Activated CD8-positive, alpha-beta T cell treated with anti-CD3 and anti-CD28 coated beads for 36 hours (primary cell): ENCODE data around the gene PPP2R2C. TPM values are rescaled to one million over a fixed set of nuclear protein-coding genes. Genes with fewer than 3 reads are reported as not detected.

Source experiments
- ATAC-seq: fragments of 200-7000 bp; cut with Tn5 transposase; one replicate; pipeline ENCODE4 v1.10.0; 2021; ENCODE audit warnings: mild to moderate bottlenecking, moderate library complexity
- CTCF ChIA-PET: fragments of 350-600 bp; sonication (Branson Sonifier 250); formaldehyde crosslinking; loops from one replicate; lab custom pipeline; 2021; ENCODE audit warnings: antibody characterized with exemption; lab: Charles Lee
- POLR2A ChIA-PET: fragments of 350-600 bp; sonication (Branson Sonifier 250); formaldehyde crosslinking; loops from one replicate; lab custom pipeline; 2021; ENCODE audit warnings: antibody characterized with exemption; lab: Charles Lee
- DNase-seq: peaks from one replicate; pipeline ENCODE4 v3.0.0-alpha.2; 2020
- H3K27ac Mint-ChIP-seq: one replicate; pipeline ENCODE4 v1.8.0; 2021; ENCODE audit warnings: mild to moderate bottlenecking, mixed read lengths
- H3K27me3 Mint-ChIP-seq: one replicate; pipeline ENCODE4 v1.8.0; 2021; ENCODE audit warnings: mixed read lengths
- H3K36me3 Mint-ChIP-seq: one replicate; pipeline ENCODE4 v1.8.0; 2021; ENCODE audit warnings: low read depth, mixed read lengths
- H3K4me1 Mint-ChIP-seq: one replicate; pipeline ENCODE4 v1.8.0; 2021; ENCODE audit warnings: low read depth, mixed read lengths
- H3K4me3 Mint-ChIP-seq: one replicate; pipeline ENCODE4 v1.8.0; 2021; ENCODE audit warnings: mild to moderate bottlenecking, moderate library complexity, mixed read lengths
- H3K9me3 Mint-ChIP-seq: one replicate; pipeline ENCODE4 v1.8.0; 2021; ENCODE audit warnings: mixed read lengths
- CTCF ChIP-seq: fragments of 200-600 bp; IDR thresholded peaks from one replicate; pipeline ENCODE4 v1.8.0; 2022; ENCODE audit warnings: antibody characterized with exemption, mild to moderate bottlenecking
- intact Hi-C: fragments of 100-400 bp; cut with micrococcal nuclease; formaldehyde crosslinking; loops from one replicate; pipeline ENCODE4 v1.10.0; 2022
- total RNA-seq, 2 experiments: library from RNA; stranded (reverse); gene quantifications; one replicate each; pipeline ENCODE4 v1.2.3, GENCODE V29; 2021

The PPP2R2C gene
- total RNA-seq, 2 experiments from 2014 or later = not detected

DNA sequence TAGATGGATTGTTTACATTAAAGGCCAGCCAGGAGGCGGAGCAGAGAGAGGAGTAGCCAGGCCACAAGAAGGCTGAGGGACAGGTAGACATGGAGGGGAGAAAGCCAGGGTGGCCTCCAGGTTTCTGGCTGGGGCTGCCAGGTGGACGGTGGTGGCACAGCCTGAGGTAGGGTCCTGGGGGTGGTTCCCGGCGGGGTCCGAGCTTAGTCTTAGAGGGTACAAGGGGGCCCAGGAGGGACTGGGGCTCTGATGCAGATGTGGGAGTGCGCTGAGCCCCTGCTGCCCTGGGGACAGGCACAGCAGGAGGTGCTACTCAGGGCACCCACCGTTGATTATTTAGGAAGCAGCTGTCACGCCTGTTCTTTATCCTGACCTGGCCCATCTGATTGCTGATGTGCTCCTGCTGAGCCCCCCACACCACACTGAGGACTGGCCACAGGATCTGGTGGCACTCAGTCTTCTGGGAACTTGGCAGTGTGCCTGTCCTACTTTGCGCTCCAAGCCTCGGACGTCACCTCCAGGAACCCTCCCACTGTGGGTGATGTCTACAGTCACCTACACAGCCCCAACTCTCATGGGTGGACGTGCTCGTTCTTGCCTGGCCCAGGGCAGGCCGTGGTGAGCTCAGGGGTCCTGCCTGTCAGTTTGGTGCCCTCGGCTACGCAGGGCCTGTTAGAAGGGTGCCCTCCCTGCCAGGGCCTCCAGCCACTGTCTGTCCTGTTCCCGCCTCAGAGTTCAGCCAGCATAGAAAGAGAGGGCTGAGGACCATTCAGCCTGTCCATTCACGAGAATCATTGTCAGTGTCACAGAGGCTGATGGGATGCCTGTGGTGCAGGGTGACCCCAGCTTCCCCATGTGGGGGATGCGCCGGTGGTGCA, 190.7 kb downstream of the PPP2R2C start:
- ChIA-PET CTCF (no interaction called here), POLR2A (no interaction called here)
- Mint-ChIP-seq H3K4me3 (no peak overlapping the region), H3K27me3 (no peaks in the 10 kb centered on the region), H3K36me3 (no peaks in the 10 kb centered on the region), H3K9me3 (no peaks in the 10 kb centered on the region), H3K4me1 (peaks cover 13% of the 10 kb centered on the region), H3K27ac (no peak overlapping the region)
- intact Hi-C loops = no loop called here
- ATAC-seq (no peak), DNase-seq (no peak)
- TF ChIP-seq CTCF = no peak

DNA sequence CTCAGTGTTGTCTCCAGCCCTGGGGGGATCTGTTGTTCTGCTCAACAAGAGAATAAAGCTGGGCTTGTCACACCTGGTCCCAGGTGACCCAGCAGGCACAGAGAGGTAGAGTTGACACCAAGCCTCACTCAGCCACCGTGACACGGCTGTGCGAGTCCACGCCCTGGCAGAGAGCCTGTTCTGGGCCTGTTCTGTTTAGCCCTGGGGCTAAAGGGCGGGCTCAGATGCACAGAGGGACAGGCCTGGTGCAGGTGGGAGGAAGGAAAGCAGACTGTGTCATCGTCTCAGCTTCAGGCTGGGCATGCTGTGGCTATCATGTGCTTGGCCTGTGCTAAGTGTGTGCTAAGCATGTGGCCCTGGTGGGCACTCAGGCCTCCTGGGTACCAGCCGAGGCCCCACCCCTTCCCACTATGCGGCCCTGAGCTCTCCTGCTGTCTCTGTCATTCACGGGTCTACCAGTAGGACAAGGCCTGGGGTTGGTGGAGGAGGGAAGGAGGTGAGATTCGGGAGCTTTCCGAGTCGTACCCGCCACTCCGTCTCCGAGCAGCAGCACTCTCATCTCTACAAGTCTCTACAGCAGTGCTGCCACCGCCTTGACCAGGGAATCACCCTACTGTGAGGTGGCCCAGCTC, 191.9 kb downstream of the PPP2R2C start:
- peaks cover 13% of the 10 kb centered on the region for H3K4me1 Mint-ChIP-seq
- H3K9me3 Mint-ChIP-seq = no peaks in the 10 kb centered on the region
- H3K36me3 Mint-ChIP-seq = no peaks in the 10 kb centered on the region
- no peak for DNase-seq
- POLR2A ChIA-PET = no interaction called here
- H3K4me3 Mint-ChIP-seq = no peak overlapping the region
- no peaks in the 10 kb centered on the region for H3K27me3 Mint-ChIP-seq
- CTCF ChIA-PET = interaction anchor here (1.0 to 1.1 kb wide), 2 partner anchors 31 to 47 kb away, joined by 3 read pairs; no protein-coding TSS in a partner anchor
- no peak for TF ChIP-seq CTCF
- H3K27ac Mint-ChIP-seq = no peak overlapping the region
- intact Hi-C loops = no loop called here
- ATAC-seq = no peak

- intact Hi-C loops = no loop called here
- ChIA-PET CTCF (interaction anchor here (1.0 to 1.1 kb wide), 2 partner anchors 30 to 47 kb away, joined by 3 read pairs; no protein-coding TSS in a partner anchor), POLR2A (interaction anchor here (1.9 kb wide), 1 partner anchor 10 kb away, joined by 7 read pairs; the partner anchor contains the start of gene WFS1)
- H3K4me1 Mint-ChIP-seq = peaks cover 13% of the 10 kb centered on the region
- DNase-seq (no peak), ATAC-seq (no peak)
- no peaks in the 10 kb centered on the region for H3K27me3 Mint-ChIP-seq
- no peaks in the 10 kb centered on the region for H3K36me3 Mint-ChIP-seq
- no peak overlapping the region for H3K4me3 Mint-ChIP-seq
- H3K27ac Mint-ChIP-seq = no peak overlapping the region
- no peak for TF ChIP-seq CTCF
- H3K9me3 Mint-ChIP-seq = no peaks in the 10 kb centered on the region
Observed at GRCh38 chr4:6279582-6280289, 192.7 kb downstream of the PPP2R2C start.

DNA sequence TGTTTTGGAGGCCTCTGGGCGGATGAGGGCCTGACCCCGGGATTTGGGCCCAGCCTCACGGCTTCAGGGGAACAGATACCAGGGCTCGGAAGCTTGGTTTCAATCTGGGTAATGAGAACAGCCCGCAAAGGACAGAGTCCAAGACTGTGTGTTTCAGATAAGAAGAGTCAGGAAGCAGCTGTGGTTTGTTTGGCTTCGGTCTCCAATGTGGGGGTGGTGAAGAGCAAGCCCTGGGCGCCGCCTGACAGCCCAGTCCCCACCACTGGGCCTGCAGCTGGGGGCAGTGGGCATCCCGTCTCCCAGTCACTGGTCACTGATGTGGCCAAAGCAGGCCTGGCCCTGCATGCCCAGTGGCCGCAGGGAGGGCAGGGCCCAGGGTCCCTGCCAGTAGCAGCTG, 193.6 kb downstream of the PPP2R2C start:
- ATAC-seq (peak; percentile 75), DNase-seq (peak; percentile 49)
- Mint-ChIP-seq H3K36me3 (no peaks in the 10 kb centered on the region), H3K27ac (no peak overlapping the region), H3K27me3 (no peaks in the 10 kb centered on the region), H3K9me3 (no peaks in the 10 kb centered on the region), H3K4me1 (peaks cover 13% of the 10 kb centered on the region), H3K4me3 (no peak overlapping the region)
- ChIA-PET POLR2A (interaction anchor here (1.9 kb wide), 1 partner anchor 9 kb away, joined by 7 read pairs; the partner anchor contains the start of gene WFS1), CTCF (interaction anchor here (1.0 to 1.4 kb wide), 4 partner anchors 28 to 55 kb away, joined by 3 to 6 read pairs (median 3); no protein-coding TSS in a partner anchor)
- intact Hi-C loops = no loop called here
- no peak for TF ChIP-seq CTCF
